Type B pancreatic cell (in vitro differentiated cells): ENCODE results near the gene TSPAN17. TPM values are rescaled to one million over a fixed set of nuclear protein-coding genes. Genes with fewer than 3 reads are reported as not detected.
A peak's percentile ranks its signal among the peaks of the same experiment; 100 is the strongest.
"Not testable (repeated sequence)": the region's sequence is repeated elsewhere in the genome, so short reads cannot be mapped to it uniquely, and the experiment has no call there.

ENCODE experiments used
- DNase-seq: peaks from one replicate; pipeline ENCODE4 v3.0.0; 2021; ENCODE audit warnings: mixed read lengths; ENCODE audit not compliant: unreplicated experiment; ENCODE audit errors: extremely low spot score
- H3K27ac Mint-ChIP-seq: 2 replicates; pipeline ENCODE4 v1.8.0; 2021; ENCODE audit warnings: mild to moderate bottlenecking, mixed read lengths
- H3K27me3 Mint-ChIP-seq: 2 replicates; pipeline ENCODE4 v1.8.0; 2021; ENCODE audit warnings: mixed read lengths
- H3K36me3 Mint-ChIP-seq: 2 replicates; pipeline ENCODE4 v1.8.0; 2021; ENCODE audit warnings: mixed read lengths
- H3K4me1 Mint-ChIP-seq: one replicate; pipeline ENCODE4 v1.8.0; 2021; ENCODE audit warnings: mixed read lengths; ENCODE audit not compliant: unreplicated experiment
- H3K4me3 Mint-ChIP-seq: 2 replicates; pipeline ENCODE4 v1.8.0; 2021; ENCODE audit warnings: mild to moderate bottlenecking, mixed read lengths
- H3K9me3 Mint-ChIP-seq: 2 replicates; pipeline ENCODE4 v1.8.0; 2021; ENCODE audit warnings: mixed read lengths
- CTCF ChIP-seq: fragments of 200-600 bp; sonication (generic); conservative IDR thresholded peaks from 2 replicates; pipeline ENCODE4 v1.5.0; 2021; ENCODE audit warnings: antibody characterized with exemption, mild to moderate bottlenecking
- long read RNA-seq: library from polyadenylated mRNA; unstranded; transcript quantifications from one replicate; pipeline ENCODE4 v2.0.0, GENCODE V29; 2020
- total RNA-seq: library from RNA; stranded (reverse); gene quantifications from 2 replicates; pipeline ENCODE4 v1.2.1, GENCODE V29; 2021; ENCODE audit warnings: low replicate concordance

TSPAN17 gene
- 36.9 and 45.9 TPM in 2 replicates for total RNA-seq
- long read RNA-seq, partial matches to known transcripts: 0 of 2 reads
- long read RNA-seq, other reads (novel, unspliced or antisense): 1 of 2 reads

GRCh38 chr5:176647030-176647842 is at the start of gene TSPAN17:
Gene TSPAN17, plus strand, starts transcription at chr5:176647484. Its CDS starts 132 bp downstream, at chr5:176647616.
- TF ChIP-seq CTCF: no peak
- no peaks in the 10 kb centered on the region for H3K36me3 Mint-ChIP-seq
- no peaks in the 10 kb centered on the region for H3K27me3 Mint-ChIP-seq
- peaks cover 26% of the 10 kb centered on the region for H3K4me1 Mint-ChIP-seq
- DNase-seq: peak; percentile 100
- peak within 1 kb of the TSS; percentile 89 for H3K4me3 Mint-ChIP-seq
- H3K27ac Mint-ChIP-seq: peak within 1 kb of the TSS; percentile 72
- H3K9me3 Mint-ChIP-seq: no peaks in the 10 kb centered on the region

GRCh38 chr5:176599749-176600430 is 47.4 kb upstream of the TSPAN17 start:
- not testable (repeated sequence) for DNase-seq, H3K9me3 Mint-ChIP-seq, H3K4me3 Mint-ChIP-seq, H3K27me3 Mint-ChIP-seq, H3K36me3 Mint-ChIP-seq, H3K27ac Mint-ChIP-seq
- H3K4me1 Mint-ChIP-seq: peaks cover 12% of the 10 kb centered on the region

GRCh38 chr5:176601901-176602482 is 45.3 kb upstream of the TSPAN17 start:
- TF ChIP-seq CTCF: no peak
- H3K4me3 Mint-ChIP-seq: no peak overlapping the region
- H3K27me3 Mint-ChIP-seq: peaks cover 3% of the 10 kb centered on the region
- H3K9me3 Mint-ChIP-seq: no peaks in the 10 kb centered on the region
- H3K4me1 Mint-ChIP-seq: peaks cover 12% of the 10 kb centered on the region
- H3K36me3 Mint-ChIP-seq: no peaks in the 10 kb centered on the region
- DNase-seq: no peak
- H3K27ac Mint-ChIP-seq: no peak overlapping the region

DNA sequence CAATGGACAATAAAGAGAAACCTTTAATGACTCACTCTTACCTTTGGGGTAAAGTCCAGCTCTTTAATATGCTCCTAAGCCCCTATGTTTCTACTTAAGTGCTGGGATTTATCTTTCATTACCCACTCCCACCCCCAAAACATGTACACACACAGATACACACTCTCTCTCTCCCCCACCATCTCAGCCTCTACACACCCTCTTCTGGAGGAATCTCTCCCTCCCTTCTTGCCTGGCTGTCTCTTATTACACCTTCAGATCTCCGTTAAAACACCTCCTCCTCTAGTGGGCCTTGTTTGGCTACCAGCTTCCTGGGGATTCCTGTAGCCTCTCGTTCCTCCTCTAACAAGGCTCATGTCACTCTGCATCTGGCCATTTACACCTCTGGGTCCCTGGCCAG is 44.2 kb upstream of the TSPAN17 start:
- no peak overlapping the region for H3K27ac Mint-ChIP-seq
- TF ChIP-seq CTCF: no peak
- peaks cover 3% of the 10 kb centered on the region for H3K27me3 Mint-ChIP-seq
- no peak overlapping the region for H3K4me3 Mint-ChIP-seq
- H3K4me1 Mint-ChIP-seq: peaks cover 12% of the 10 kb centered on the region
- no peak for DNase-seq
- no peaks in the 10 kb centered on the region for H3K9me3 Mint-ChIP-seq
- H3K36me3 Mint-ChIP-seq: no peaks in the 10 kb centered on the region

GRCh38 chr5:176606032-176606431 is 41.3 kb upstream of the TSPAN17 start:
- H3K4me3 Mint-ChIP-seq: no peak overlapping the region
- peaks cover 19% of the 10 kb centered on the region for H3K4me1 Mint-ChIP-seq
- H3K27me3 Mint-ChIP-seq: peaks cover 12% of the 10 kb centered on the region
- no peak for TF ChIP-seq CTCF
- no peaks in the 10 kb centered on the region for H3K9me3 Mint-ChIP-seq
- no peak for DNase-seq
- no peak overlapping the region for H3K27ac Mint-ChIP-seq
- H3K36me3 Mint-ChIP-seq: no peaks in the 10 kb centered on the region
